CD14-positive monocyte (primary cell): ENCODE measurements around the gene KDM7A. TPM values are rescaled to one million over a fixed set of nuclear protein-coding genes. Genes with fewer than 3 reads are reported as not detected.
"Not testable (repeated sequence)": the region's sequence is repeated elsewhere in the genome, so short reads cannot be mapped to it uniquely, and the experiment has no call there.

ENCODE experiments used
- DNase-seq, 3 donors: peaks; one replicate each; pipeline ENCODE4 v3.0.0-alpha.2; 2011 to 2022
- H2AFZ ChIP-seq: 2 replicates; pipeline ENCODE4 v1.6.0; 2012; ENCODE audit warnings: mild to moderate bottlenecking, low read depth, low read length, inconsistent platforms; ENCODE audit not compliant: insufficient read depth, poor library complexity, severe bottlenecking
- H3K27ac ChIP-seq, 2 donors: 1 replicate in 1 of 2; 2 replicates in 1 of 2; pipeline ENCODE4 v1.5.1; 2012 to 2013; ENCODE audit warnings: low read length in 2 of 2, control low read depth in 1 of 2, inconsistent platforms in 1 of 2, low read depth in 1 of 2, mild to moderate bottlenecking in 1 of 2
- H3K27me3 ChIP-seq, 2 donors: one replicate each; pipeline versions ENCODE4 v1.6.0 to v1.6.1; 2011 to 2013; ENCODE audit warnings: low read length in 2 of 2; ENCODE audit not compliant: control insufficient read depth in 2 of 2, insufficient read depth in 2 of 2
- H3K36me3 ChIP-seq, 2 donors: replicated peaks in 1 of 2; 1 replicate in 1 of 2; 2 replicates in 1 of 2; pipeline versions ENCODE4 v1.5.1 to v1.6.1; 2012 to 2013; ENCODE audit warnings: low read length in 2 of 2, control low read depth in 1 of 2, inconsistent platforms in 1 of 2, mild to moderate bottlenecking in 1 of 2; ENCODE audit not compliant: insufficient read depth in 2 of 2, control insufficient read depth in 1 of 2
- H3K4me1 ChIP-seq, 2 donors: 1 replicate in 1 of 2; 2 replicates in 1 of 2; pipeline versions ENCODE4 v1.5.1 to v1.6.1; 2012 to 2013; ENCODE audit warnings: low read length in 2 of 2, control low read depth in 1 of 2, inconsistent platforms in 1 of 2, mild to moderate bottlenecking in 1 of 2, moderate library complexity in 1 of 2; ENCODE audit not compliant: insufficient read depth in 2 of 2, control insufficient read depth in 1 of 2
- H3K4me2 ChIP-seq: replicated peaks from 2 replicates; pipeline ENCODE3; 2012; ENCODE audit warnings: low read length, moderate library complexity, mild to moderate bottlenecking; ENCODE audit not compliant: poor library complexity, severe bottlenecking; ENCODE audit errors: extremely low read depth
- H3K4me3 ChIP-seq, 3 experiments: fragments of 200-600 bp in 1 of 3; sonication (generic) in 1 of 3; replicated peaks in 1 of 3; 1 replicate in 2 of 3; 2 replicates in 1 of 3; pipeline ENCODE4 v1.5.1; 2011 to 2013; ENCODE audit warnings: low read length in 3 of 3, mild to moderate bottlenecking in 3 of 3, control low read depth in 2 of 3, low read depth in 2 of 3, inconsistent platforms in 1 of 3, moderate library complexity in 1 of 3
- H3K79me2 ChIP-seq: 2 replicates; pipeline ENCODE4 v1.6.0; 2012; ENCODE audit warnings: mild to moderate bottlenecking, control low read depth, inconsistent platforms, low read length, moderate library complexity; ENCODE audit not compliant: insufficient read depth
- H3K9ac ChIP-seq: 2 replicates; pipeline ENCODE4 v1.6.0; 2017; ENCODE audit warnings: low read length, mild to moderate bottlenecking; ENCODE audit not compliant: insufficient read depth, poor library complexity, severe bottlenecking
- H3K9me3 ChIP-seq, 2 donors: replicated peaks in 1 of 2; 1 replicate in 1 of 2; 2 replicates in 1 of 2; pipeline versions ENCODE4 v1.5.1 to v1.6.1; 2012 to 2013; ENCODE audit warnings: low read length in 2 of 2, control low read depth in 1 of 2; ENCODE audit not compliant: control insufficient read depth in 1 of 2, insufficient read depth in 1 of 2
- H4K20me1 ChIP-seq: 2 replicates; pipeline ENCODE4 v1.6.0; 2012; ENCODE audit warnings: mild to moderate bottlenecking, low read length, control low read depth, moderate library complexity; ENCODE audit not compliant: insufficient read depth
- H3K27ac Mint-ChIP-seq, 7 donors: one replicate each; pipeline ENCODE4 v1.8.0; 2020; ENCODE audit warnings: mild to moderate bottlenecking in 7 of 7, mixed read lengths in 7 of 7, moderate library complexity in 6 of 7, inconsistent platforms in 2 of 7
- H3K27me3 Mint-ChIP-seq, 3 donors: one replicate each; pipeline ENCODE4 v1.8.0; 2021 to 2022; ENCODE audit warnings: low read depth in 3 of 3, mild to moderate bottlenecking in 3 of 3, mixed read lengths in 3 of 3, moderate library complexity in 3 of 3, inconsistent platforms in 1 of 3
- H3K36me3 Mint-ChIP-seq, 2 donors: one replicate each; pipeline ENCODE4 v1.8.0; 2020; ENCODE audit warnings: mixed read lengths in 2 of 2, inconsistent platforms in 1 of 2, mild to moderate bottlenecking in 1 of 2
- H3K4me1 Mint-ChIP-seq: one replicate; pipeline ENCODE4 v1.8.0; 2020; ENCODE audit warnings: mild to moderate bottlenecking, mixed read lengths
- H3K4me3 Mint-ChIP-seq, 2 donors: one replicate each; pipeline ENCODE4 v1.8.0; 2020; ENCODE audit warnings: mild to moderate bottlenecking in 2 of 2, mixed read lengths in 2 of 2, moderate library complexity in 1 of 2
- H3K9me3 Mint-ChIP-seq, 7 donors: one replicate each; pipeline ENCODE4 v1.8.0; 2020 to 2022; ENCODE audit warnings: mixed read lengths in 7 of 7, mild to moderate bottlenecking in 6 of 7, moderate library complexity in 6 of 7, inconsistent platforms in 2 of 7
- whole genome bisulfite sequencing: methylation state at CpG from one replicate; pipeline ENCODE4 v1.1.5; 2013; ENCODE audit warnings: missing lambda C conversion rate; ENCODE audit not compliant: insufficient coverage; 5-methylcytosine and 5-hydroxymethylcytosine counted together
- intact Hi-C, 2 donors: fragments of 100-400 bp; cut with micrococcal nuclease; formaldehyde crosslinking; loops; one replicate each; pipeline versions ENCODE4 v1.15.0 to v1.15.1; 2023
- polyA plus RNA-seq, 3 donors: library from polyadenylated mRNA; depleted of rRNA in 1 of 3; unstranded in 2 of 3; stranded (reverse) in 1 of 3; fragments of 300-500 nt in 2 of 3; fragments of >200 nt in 1 of 3; fragmentation: Illumina TruSeq in 2 of 3; gene quantifications; 1 replicate in 2 of 3; 2 replicates in 1 of 3; pipeline ENCODE4 v1.2.3, GENCODE V29; 2012 to 2021
- TF ChIP-seq, protein P1 (sequence below): fragments of 200-600 bp; IDR thresholded peaks from one replicate; pipeline ENCODE4 v1.8.0; 2022; ENCODE audit warnings: antibody characterized with exemption, mild to moderate bottlenecking

KDM7A gene
- polyA plus RNA-seq, 3 donors: 4.9 to 37.9 (median 7.9) TPM

DNA sequence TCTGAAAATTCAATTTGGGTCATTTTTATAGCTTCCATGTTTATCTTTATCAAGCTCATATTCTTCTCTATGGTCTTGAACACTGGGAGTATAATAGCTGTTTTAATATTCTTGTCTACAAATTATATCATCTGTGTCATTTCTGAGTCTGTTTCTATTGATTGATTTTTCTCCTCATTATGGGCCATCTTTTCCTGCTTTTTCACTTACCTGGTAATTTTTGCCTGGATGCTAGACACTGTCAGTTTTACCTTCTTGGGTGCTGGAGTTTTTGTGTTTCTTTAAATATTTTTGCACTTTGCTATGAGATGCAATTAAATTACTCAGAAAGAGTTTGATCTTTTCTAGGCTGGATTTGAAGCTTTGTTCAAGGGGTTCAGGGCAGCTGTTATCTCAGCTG, 26.8 kb upstream of the KDM7A start:
- Histone ChIP-seq H3K4me3 (no peak overlapping the region), H3K9ac (no peak overlapping the region), H2AFZ (no peak overlapping the region), H3K27ac (no peak overlapping the region), H3K9me3 (no peaks in the 10 kb centered on the region), H3K4me2 (no peak overlapping the region), H4K20me1 (no peaks in the 10 kb centered on the region), H3K36me3 (no peaks in the 10 kb centered on the region), H3K79me2 (no peaks in the 10 kb centered on the region), H3K4me1 (peaks cover 25% of the 10 kb centered on the region in 2 donors), H3K27me3 (no peaks in the 10 kb centered on the region)
- H3K4me1 Mint-ChIP-seq: peaks cover 29% of the 10 kb centered on the region
- H3K9me3 Mint-ChIP-seq: peaks cover 0 to 13% (median 4%) of the 10 kb centered on the region in 7 donors
- intact Hi-C loops: no loop called here
- H3K4me3 Mint-ChIP-seq: no peak overlapping the region
- TF ChIP-seq, protein P1, sequence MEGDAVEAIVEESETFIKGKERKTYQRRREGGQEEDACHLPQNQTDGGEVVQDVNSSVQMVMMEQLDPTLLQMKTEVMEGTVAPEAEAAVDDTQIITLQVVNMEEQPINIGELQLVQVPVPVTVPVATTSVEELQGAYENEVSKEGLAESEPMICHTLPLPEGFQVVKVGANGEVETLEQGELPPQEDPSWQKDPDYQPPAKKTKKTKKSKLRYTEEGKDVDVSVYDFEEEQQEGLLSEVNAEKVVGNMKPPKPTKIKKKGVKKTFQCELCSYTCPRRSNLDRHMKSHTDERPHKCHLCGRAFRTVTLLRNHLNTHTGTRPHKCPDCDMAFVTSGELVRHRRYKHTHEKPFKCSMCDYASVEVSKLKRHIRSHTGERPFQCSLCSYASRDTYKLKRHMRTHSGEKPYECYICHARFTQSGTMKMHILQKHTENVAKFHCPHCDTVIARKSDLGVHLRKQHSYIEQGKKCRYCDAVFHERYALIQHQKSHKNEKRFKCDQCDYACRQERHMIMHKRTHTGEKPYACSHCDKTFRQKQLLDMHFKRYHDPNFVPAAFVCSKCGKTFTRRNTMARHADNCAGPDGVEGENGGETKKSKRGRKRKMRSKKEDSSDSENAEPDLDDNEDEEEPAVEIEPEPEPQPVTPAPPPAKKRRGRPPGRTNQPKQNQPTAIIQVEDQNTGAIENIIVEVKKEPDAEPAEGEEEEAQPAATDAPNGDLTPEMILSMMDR: no peak
- peaks cover 0 to 5% of the 10 kb centered on the region in 2 donors for H3K36me3 Mint-ChIP-seq
- H3K27ac Mint-ChIP-seq: no peak overlapping the region
- H3K27me3 Mint-ChIP-seq: peaks cover 4 to 8% (median 5%) of the 10 kb centered on the region in 3 donors
- DNase-seq: no peak

DNA sequence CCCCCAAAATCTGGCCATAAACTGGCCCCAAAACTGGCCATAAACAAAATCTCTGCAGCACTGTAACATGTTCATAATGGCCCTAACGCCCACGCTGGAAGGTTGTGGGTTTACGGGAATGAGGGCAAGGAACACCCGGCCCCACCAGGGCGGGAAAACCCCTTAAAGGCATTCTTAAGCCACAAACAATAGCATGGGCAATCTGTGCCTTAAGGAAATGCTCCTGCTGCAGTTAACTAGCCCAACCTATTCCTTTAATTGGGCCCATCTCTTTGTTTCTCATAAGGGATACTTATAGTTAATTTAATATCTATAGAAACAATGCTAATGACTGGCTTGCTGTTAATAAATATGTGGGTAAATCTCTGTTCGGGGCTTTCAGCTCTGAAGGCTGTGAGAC, 26.2 kb upstream of the KDM7A start:
- intact Hi-C loops, H3K4me3 ChIP-seq, H3K36me3 ChIP-seq, H3K9me3 ChIP-seq, H3K79me2 ChIP-seq, H3K27ac Mint-ChIP-seq, H3K9ac ChIP-seq, H3K27me3 Mint-ChIP-seq, H3K27me3 ChIP-seq, H3K27ac ChIP-seq, H3K4me2 ChIP-seq, H2AFZ ChIP-seq, H3K4me3 Mint-ChIP-seq, DNase-seq, H4K20me1 ChIP-seq, H3K36me3 Mint-ChIP-seq: not testable (repeated sequence)
- Mint-ChIP-seq H3K9me3 (peaks cover 0 to 13% (median 4%) of the 10 kb centered on the region in 7 donors), H3K4me1 (peaks cover 27% of the 10 kb centered on the region)
- WGBS: no CpG with 5 or more reads among the region's 6 CpGs
- peaks cover 23 to 24% of the 10 kb centered on the region in 2 donors for H3K4me1 ChIP-seq
